Lung (tissue), 12 donors: ENCODE measurements around the gene COMP. TPM values are rescaled to one million over a fixed set of nuclear protein-coding genes. Genes with fewer than 3 reads are reported as not detected.

Experiments used
- ATAC-seq: fragments of 200-7000 bp; cut with Tn5 transposase; one replicate; pipeline ENCODE4 v1.9.1; 2020; ENCODE audit warnings: moderate number of reproducible peaks; ENCODE audit not compliant: insufficient read depth, low FRiP score
- DNase-seq, 3 donors: peaks; one replicate each; pipeline ENCODE4 v3.0.0-alpha.2; 2013 to 2017
- H3K27ac ChIP-seq, 2 donors: one replicate each; pipeline ENCODE4 v1.5.1; 2013; ENCODE audit warnings: mild to moderate bottlenecking in 2 of 2, moderate library complexity in 2 of 2, control low read depth in 1 of 2, inconsistent platforms in 1 of 2, low read depth in 1 of 2, low read length in 1 of 2
- H3K27me3 ChIP-seq, 3 donors: one replicate each; pipeline ENCODE4 v1.5.1; 2013; ENCODE audit warnings: low read length in 2 of 3; ENCODE audit not compliant: control insufficient read depth in 3 of 3, insufficient read depth in 3 of 3
- H3K36me3 ChIP-seq, 4 donors: one replicate each; pipeline ENCODE4 v1.5.1; 2013; ENCODE audit warnings: low read length in 4 of 4, mild to moderate bottlenecking in 1 of 4, moderate library complexity in 1 of 4; ENCODE audit not compliant: control insufficient read depth in 4 of 4, insufficient read depth in 4 of 4
- H3K4me1 ChIP-seq, 5 donors: one replicate each; pipeline ENCODE4 v1.5.1; 2013; ENCODE audit warnings: low read length in 5 of 5, mild to moderate bottlenecking in 2 of 5, moderate library complexity in 1 of 5; ENCODE audit not compliant: control insufficient read depth in 5 of 5, insufficient read depth in 5 of 5
- H3K4me3 ChIP-seq: one replicate; pipeline ENCODE4 v1.5.1; 2013; ENCODE audit warnings: mild to moderate bottlenecking, control low read depth, moderate library complexity
- H3K9ac ChIP-seq, 2 donors: one replicate each; pipeline ENCODE4 v1.5.1; 2013; ENCODE audit warnings: low read length in 2 of 2, control low read depth in 1 of 2; ENCODE audit not compliant: insufficient read depth in 1 of 2
- H3K9me3 ChIP-seq, 4 donors: one replicate each; pipeline ENCODE4 v1.5.1; 2013; ENCODE audit warnings: low read length in 3 of 4, mild to moderate bottlenecking in 1 of 4, moderate library complexity in 1 of 4; ENCODE audit not compliant: control insufficient read depth in 4 of 4, insufficient read depth in 3 of 4
- WGBS, 2 donors: extraction: QIAGEN DNeasy Blood & Tissue Kit; methylation state at CpG; one replicate each; pipeline ENCODE4 v1.1.7; 2013; 5-methylcytosine and 5-hydroxymethylcytosine counted together
- polyA plus RNA-seq, 2 donors: library from polyadenylated mRNA; stranded (reverse); fragments of 200-250 nt; gene quantifications; one replicate each; pipeline ENCODE4 v1.2.1, GENCODE V29; 2013
- total RNA-seq, 2 donors: library from RNA; depleted of rRNA in 1 of 2; stranded (reverse); fragments of >200 nt in 1 of 2; gene quantifications; one replicate each; pipeline ENCODE4 v1.2.1, GENCODE V29; 2014 to 2021
- TF ChIP-seq, protein P1 (sequence below): IDR thresholded peaks from 2 replicates; pipeline ENCODE4 v1.5.1; 2012; ENCODE audit warnings: mild to moderate bottlenecking; ENCODE audit errors: control extremely low read depth, extremely low read depth
- donor health status: control.
- donor health status: control.
- donor health status: Bipolar disorder and iron deficiency.
- donor health status: healthy.
- donor health status: DM: yes; HTN: yes; CAD: no.

COMP gene
- total and polyA plus RNA-seq, 4 donors: 1.7 to 3.5 (median 2.4) TPM; not detected in 1

GRCh38 chr19:18774782-18775444 is 16.2 kb downstream of the COMP start:
- peaks cover 0 to 5% (median 2%) of the 10 kb centered on the region in 4 donors for H3K36me3 ChIP-seq
- no peaks in the 10 kb centered on the region for H3K9me3 ChIP-seq
- no peak for ATAC-seq
- H3K4me3 ChIP-seq: no peak overlapping the region
- H3K4me1 ChIP-seq: peaks cover 0 to 6% (median 0%) of the 10 kb centered on the region in 5 donors
- H3K27me3 ChIP-seq: peaks cover 0 to 10% (median 8%) of the 10 kb centered on the region in 3 donors
- TF ChIP-seq, protein P1, sequence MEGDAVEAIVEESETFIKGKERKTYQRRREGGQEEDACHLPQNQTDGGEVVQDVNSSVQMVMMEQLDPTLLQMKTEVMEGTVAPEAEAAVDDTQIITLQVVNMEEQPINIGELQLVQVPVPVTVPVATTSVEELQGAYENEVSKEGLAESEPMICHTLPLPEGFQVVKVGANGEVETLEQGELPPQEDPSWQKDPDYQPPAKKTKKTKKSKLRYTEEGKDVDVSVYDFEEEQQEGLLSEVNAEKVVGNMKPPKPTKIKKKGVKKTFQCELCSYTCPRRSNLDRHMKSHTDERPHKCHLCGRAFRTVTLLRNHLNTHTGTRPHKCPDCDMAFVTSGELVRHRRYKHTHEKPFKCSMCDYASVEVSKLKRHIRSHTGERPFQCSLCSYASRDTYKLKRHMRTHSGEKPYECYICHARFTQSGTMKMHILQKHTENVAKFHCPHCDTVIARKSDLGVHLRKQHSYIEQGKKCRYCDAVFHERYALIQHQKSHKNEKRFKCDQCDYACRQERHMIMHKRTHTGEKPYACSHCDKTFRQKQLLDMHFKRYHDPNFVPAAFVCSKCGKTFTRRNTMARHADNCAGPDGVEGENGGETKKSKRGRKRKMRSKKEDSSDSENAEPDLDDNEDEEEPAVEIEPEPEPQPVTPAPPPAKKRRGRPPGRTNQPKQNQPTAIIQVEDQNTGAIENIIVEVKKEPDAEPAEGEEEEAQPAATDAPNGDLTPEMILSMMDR: no peak
- H3K9ac ChIP-seq: no peak overlapping the region
- H3K27ac ChIP-seq: no peak overlapping the region
- 95 to 96% methylated on average over 40 of the region's 40 CpGs for WGBS, 2 donors
- no peak for DNase-seq

- no peak overlapping the region for H3K9ac ChIP-seq
- TF ChIP-seq, protein P1: no peak
- WGBS, 2 donors: 94 to 95% methylated on average over 11 of the region's 11 CpGs
Observed at GRCh38 chr19:18774107-18774506, 17.0 kb downstream of the COMP start.

DNA sequence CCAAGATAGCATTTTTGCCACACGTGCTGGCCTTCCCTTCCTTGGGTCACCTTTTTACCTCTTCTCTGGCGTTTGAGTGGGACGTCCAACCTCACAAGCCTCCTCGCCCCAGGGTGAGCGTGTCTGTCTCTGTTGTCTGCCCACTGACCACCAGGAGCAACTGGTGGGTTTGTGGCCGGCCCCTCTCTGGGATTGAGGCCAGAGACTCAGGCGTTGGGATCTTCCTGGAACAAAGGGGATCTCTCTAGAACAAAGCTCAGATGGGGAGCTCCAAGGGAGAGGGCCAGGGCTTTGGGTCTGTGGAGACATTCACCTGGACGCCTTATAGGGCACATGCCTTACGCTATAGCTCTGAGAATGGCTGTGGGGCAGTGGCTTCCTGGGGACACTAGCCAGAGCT is 17.4 kb downstream of the COMP start:
- H3K9ac ChIP-seq: no peak overlapping the region
- no peak for DNase-seq
- ATAC-seq: no peak
- H3K4me3 ChIP-seq: no peak overlapping the region
- peaks cover 0 to 6% (median 5%) of the 10 kb centered on the region in 3 donors for H3K27me3 ChIP-seq
- H3K27ac ChIP-seq: no peak overlapping the region
- H3K9me3 ChIP-seq: no peaks in the 10 kb centered on the region
- peaks cover 0 to 16% (median 0%) of the 10 kb centered on the region in 5 donors for H3K4me1 ChIP-seq
- TF ChIP-seq, protein P1: no peak
- peaks cover 0 to 5% (median 2%) of the 10 kb centered on the region in 4 donors for H3K36me3 ChIP-seq
- WGBS, 2 donors: 92 to 93% methylated on average over 9 of the region's 9 CpGs

More at GRCh38 chr19:18774107-18774506, 17.0 kb downstream of the COMP start:
- peaks cover 0 to 9% (median 7%) of the 10 kb centered on the region in 3 donors for H3K27me3 ChIP-seq
- H3K4me3 ChIP-seq: no peak overlapping the region
- no peaks in the 10 kb centered on the region for H3K9me3 ChIP-seq
- DNase-seq: no peak
- ATAC-seq: no peak
- H3K27ac ChIP-seq: no peak overlapping the region
- peaks cover 0 to 12% (median 0%) of the 10 kb centered on the region in 5 donors for H3K4me1 ChIP-seq
- peaks cover 0 to 5% (median 2%) of the 10 kb centered on the region in 4 donors for H3K36me3 ChIP-seq
